KMS-11 (cell line): ENCODE results near the gene DNM1L.

ENCODE experiments used
- H2AFZ ChIP-seq: fragments of 200-600 bp; sonication (generic); 2 replicates; pipeline ENCODE4 v1.6.1; 2016; ENCODE audit warnings: antibody characterized with exemption, mixed run types, low read depth
- H3K27ac ChIP-seq: fragments of 200-600 bp; sonication (generic); 2 replicates; pipeline ENCODE4 v1.6.1; 2016; ENCODE audit warnings: mild to moderate bottlenecking, mixed run types
- H3K27me3 ChIP-seq: fragments of 200-600 bp; sonication (generic); 2 replicates; pipeline ENCODE4 v1.6.1; 2017; ENCODE audit warnings: mild to moderate bottlenecking, low read depth, mixed run types, moderate library complexity; ENCODE audit not compliant: insufficient read depth
- H3K36me3 ChIP-seq: fragments of 200-600 bp; sonication (generic); 2 replicates; pipeline ENCODE4 v1.6.1; 2017; ENCODE audit warnings: mild to moderate bottlenecking, mixed run types; ENCODE audit not compliant: insufficient read depth
- H3K4me1 ChIP-seq: fragments of 200-600 bp; sonication (generic); 2 replicates; pipeline ENCODE4 v1.6.1; 2016; ENCODE audit warnings: mild to moderate bottlenecking, low read depth, mixed run types; ENCODE audit not compliant: poor library complexity, severe bottlenecking
- H3K4me2 ChIP-seq: fragments of 200-600 bp; sonication (generic); 2 replicates; pipeline ENCODE4 v1.7.0; 2016; ENCODE audit warnings: mild to moderate bottlenecking, mixed run types
- H3K4me3 ChIP-seq: fragments of 200-600 bp; sonication (generic); IDR thresholded peaks from 2 replicates; pipeline ENCODE4 v1.6.1; 2017; ENCODE audit warnings: low read depth, low read length, mixed read lengths; ENCODE audit not compliant: insufficient read depth
- H3K79me2 ChIP-seq: fragments of 200-600 bp; sonication (generic); 2 replicates; pipeline ENCODE4 v1.6.1; 2016; ENCODE audit warnings: low read depth, mixed run types; ENCODE audit not compliant: insufficient read depth
- H3K9ac ChIP-seq: fragments of 200-600 bp; sonication (generic); 2 replicates; pipeline ENCODE4 v1.6.1; 2016; ENCODE audit warnings: mild to moderate bottlenecking, mixed run types
- H4K20me1 ChIP-seq: fragments of 200-600 bp; sonication (generic); 2 replicates; pipeline ENCODE4 v1.6.1; 2016; ENCODE audit warnings: mild to moderate bottlenecking, mixed run types; ENCODE audit not compliant: insufficient read depth
- CTCF ChIP-seq: fragments of 200-600 bp; sonication (generic); conservative IDR thresholded peaks from 2 replicates; pipeline ENCODE4 v1.6.1; 2017; ENCODE audit warnings: low read depth, mild to moderate bottlenecking, antibody characterized with exemption, low read length, moderate library complexity, mixed read lengths

DNM1L gene

GRCh38 chr12:32777691-32778175 is 98.6 kb downstream of the DNM1L start:
- no peaks in the 10 kb centered on the region for H3K79me2 ChIP-seq
- H3K4me2 ChIP-seq: no peak overlapping the region
- no peaks in the 10 kb centered on the region for H3K4me1 ChIP-seq
- H2AFZ ChIP-seq: no peak overlapping the region
- no peak overlapping the region for H3K4me3 ChIP-seq
- no peaks in the 10 kb centered on the region for H4K20me1 ChIP-seq
- no peak for TF ChIP-seq CTCF
- no peak overlapping the region for H3K9ac ChIP-seq
- no peak overlapping the region for H3K27ac ChIP-seq
- no peaks in the 10 kb centered on the region for H3K36me3 ChIP-seq
- H3K27me3 ChIP-seq: no peaks in the 10 kb centered on the region

- TF ChIP-seq CTCF: no peak
- H3K36me3 ChIP-seq: no peaks in the 10 kb centered on the region
- no peak overlapping the region for H3K9ac ChIP-seq
- H4K20me1 ChIP-seq: no peaks in the 10 kb centered on the region
- no peaks in the 10 kb centered on the region for H3K79me2 ChIP-seq
- no peaks in the 10 kb centered on the region for H3K4me1 ChIP-seq
- H2AFZ ChIP-seq: no peak overlapping the region
- no peak overlapping the region for H3K4me3 ChIP-seq
- H3K4me2 ChIP-seq: no peak overlapping the region
- no peak overlapping the region for H3K27ac ChIP-seq
- no peaks in the 10 kb centered on the region for H3K27me3 ChIP-seq
These were observed 101.0 kb downstream of the DNM1L start for GRCh38 chr12:32780071-32780470.

- no peak for TF ChIP-seq CTCF
- no peaks in the 10 kb centered on the region for H3K79me2 ChIP-seq
These were observed 103.9 kb downstream of the DNM1L start for GRCh38 chr12:32783029-32783428.

GRCh38 chr12:32785557-32785956 is 106.5 kb downstream of the DNM1L start:
- H2AFZ ChIP-seq: no peak overlapping the region
- H3K79me2 ChIP-seq: no peaks in the 10 kb centered on the region
- H3K4me1 ChIP-seq: no peaks in the 10 kb centered on the region
- no peaks in the 10 kb centered on the region for H4K20me1 ChIP-seq
- no peak for TF ChIP-seq CTCF
- no peak overlapping the region for H3K4me2 ChIP-seq
- H3K36me3 ChIP-seq: no peaks in the 10 kb centered on the region
- no peaks in the 10 kb centered on the region for H3K27me3 ChIP-seq
- no peak overlapping the region for H3K4me3 ChIP-seq
- H3K9ac ChIP-seq: no peak overlapping the region
- no peak overlapping the region for H3K27ac ChIP-seq

More at GRCh38 chr12:32783029-32783428, 103.9 kb downstream of the DNM1L start:
- no peak overlapping the region for H3K9ac ChIP-seq
- H3K36me3 ChIP-seq: no peaks in the 10 kb centered on the region
- H3K4me3 ChIP-seq: no peak overlapping the region
- no peak overlapping the region for H3K4me2 ChIP-seq
- H2AFZ ChIP-seq: no peak overlapping the region
- H3K27me3 ChIP-seq: no peaks in the 10 kb centered on the region
- H4K20me1 ChIP-seq: no peaks in the 10 kb centered on the region
- H3K4me1 ChIP-seq: no peaks in the 10 kb centered on the region
- no peak overlapping the region for H3K27ac ChIP-seq

GRCh38 chr12:32788405-32788804 is 109.3 kb downstream of the DNM1L start:
- H3K4me3 ChIP-seq: no peak overlapping the region
- H3K9ac ChIP-seq: no peak overlapping the region
- no peak overlapping the region for H3K27ac ChIP-seq
- H3K4me2 ChIP-seq: no peak overlapping the region
- H3K36me3 ChIP-seq: no peaks in the 10 kb centered on the region
- no peaks in the 10 kb centered on the region for H4K20me1 ChIP-seq
- TF ChIP-seq CTCF: no peak
- no peaks in the 10 kb centered on the region for H3K79me2 ChIP-seq
- no peaks in the 10 kb centered on the region for H3K4me1 ChIP-seq
- H3K27me3 ChIP-seq: no peaks in the 10 kb centered on the region
- H2AFZ ChIP-seq: no peak overlapping the region
